ENCODE data around the gene MYH10.
A peak's percentile ranks its signal among the peaks of the same experiment; 100 is the strongest.

The MYH10 gene

DNA sequence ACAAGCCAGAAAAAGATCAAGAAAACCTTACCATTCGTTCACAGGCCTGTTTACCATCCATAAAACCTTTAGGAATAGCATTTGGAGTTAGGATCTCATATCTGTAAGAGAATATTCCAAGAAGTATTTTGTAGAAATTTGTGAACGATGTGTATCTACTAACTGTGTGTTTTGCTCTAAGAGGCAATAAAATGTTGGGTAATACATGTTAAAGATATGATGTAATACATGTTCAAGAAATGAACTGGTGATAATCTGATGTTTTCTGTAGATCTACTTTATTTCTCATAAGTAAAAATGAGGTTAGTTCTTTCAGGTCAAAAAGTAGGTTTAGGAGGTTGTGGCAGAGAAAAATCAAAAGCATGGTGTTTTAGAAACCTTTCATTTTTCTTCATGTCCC lies 111.7 kb downstream of the MYH10 start:
- no peak for DNase-seq
- intact Hi-C loops (cut with DNase I): no loop called here

DNA sequence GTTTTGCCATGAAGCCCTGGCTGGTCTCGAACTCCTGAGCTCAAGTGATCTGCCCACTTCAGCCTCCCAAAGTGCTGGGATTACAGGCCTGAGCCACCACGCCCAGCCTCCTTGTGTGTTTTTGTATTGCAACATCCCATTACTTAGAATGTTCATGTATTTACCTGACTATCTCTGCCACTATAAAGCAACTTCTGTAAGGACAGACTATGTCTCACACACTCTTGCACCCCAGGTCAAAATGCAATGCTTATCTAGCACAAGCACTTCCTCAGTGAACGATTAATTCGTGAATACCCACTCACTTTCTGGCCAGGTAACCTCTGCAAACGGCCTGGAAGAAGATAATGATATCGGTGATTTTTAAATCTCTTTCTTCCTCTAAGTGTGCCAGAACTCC lies 112.2 kb downstream of the MYH10 start:
- intact Hi-C loops (cut with DNase I): no loop called here
- no peak for DNase-seq

- intact Hi-C loops (cut with DNase I): no loop called here
- DNase-seq: peak in 1 of 42 donors; percentile 27
These were observed 115.7 kb downstream of the MYH10 start for GRCh38 chr17:8514801-8515200.

GRCh38 chr17:8506145-8506544 lies 124.4 kb downstream of the MYH10 start:
- intact Hi-C loops (cut with DNase I): no loop called here
- DNase-seq: peak in 1 of 42 donors; percentile 33

GRCh38 chr17:8504460-8505207 lies 125.9 kb downstream of the MYH10 start:
- intact Hi-C loops (cut with DNase I): no loop called here

DNA sequence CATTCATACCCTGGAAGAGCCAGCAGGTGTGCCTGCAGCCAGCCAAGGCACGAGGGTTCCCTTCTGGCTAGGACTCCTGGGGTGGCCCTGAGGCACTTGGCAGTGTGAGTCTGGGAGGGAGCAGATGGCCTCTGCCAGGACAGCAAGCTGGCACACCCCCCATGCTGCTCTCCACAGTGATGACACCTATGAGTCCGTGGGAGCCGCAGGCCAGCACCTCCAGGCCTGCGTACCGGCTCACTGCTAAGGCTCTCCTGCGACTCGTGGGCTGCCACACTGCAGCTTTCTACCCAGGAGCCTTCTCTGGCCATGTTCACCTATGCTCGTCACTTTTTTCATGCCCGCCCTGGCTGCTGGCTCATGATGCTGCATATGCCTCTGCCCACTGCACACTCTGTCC lies 126.7 kb downstream of the MYH10 start:
- peak in 1 of 42 donors; percentile 28 for DNase-seq

More at GRCh38 chr17:8504460-8505207, 125.9 kb downstream of the MYH10 start:
- peak in 1 of 42 donors; percentile 15 for DNase-seq

GRCh38 chr17:8503368-8503767 lies 127.2 kb downstream of the MYH10 start:
- DNase-seq: peak in 1 of 42 donors; percentile 15
- intact Hi-C loops (cut with DNase I): no loop called here

More for the DNA sequence above, 126.7 kb downstream of the MYH10 start:
- intact Hi-C loops (cut with DNase I): no loop called here

DNA sequence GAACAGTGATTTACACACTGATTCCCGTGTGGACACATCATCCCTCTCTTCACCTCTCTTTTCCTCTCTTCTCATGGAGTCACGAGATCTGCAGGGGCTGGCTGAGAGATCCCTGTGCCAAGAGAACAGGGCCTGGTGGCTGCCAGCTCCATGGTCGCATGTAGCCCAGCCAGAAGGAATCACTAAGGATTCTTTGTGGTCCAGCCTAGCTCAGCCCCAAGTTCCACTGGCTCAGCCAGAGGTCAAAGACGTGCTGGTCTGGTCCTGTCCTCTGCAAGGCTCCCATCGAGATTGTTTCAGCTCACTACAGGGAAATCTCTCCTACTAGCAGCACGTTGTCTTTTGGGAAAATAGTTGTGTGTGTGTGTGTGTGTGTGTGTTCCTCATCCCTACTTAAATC lies 128.4 kb downstream of the MYH10 start:
- intact Hi-C loops (cut with DNase I): no loop called here
- DNase-seq: peak in 1 of 42 donors; percentile 32

GRCh38 chr17:8500609-8501008 lies 129.9 kb downstream of the MYH10 start:
- peak in 1 of 42 donors; percentile 1 for DNase-seq
- intact Hi-C loops (cut with DNase I): no loop called here

DNA sequence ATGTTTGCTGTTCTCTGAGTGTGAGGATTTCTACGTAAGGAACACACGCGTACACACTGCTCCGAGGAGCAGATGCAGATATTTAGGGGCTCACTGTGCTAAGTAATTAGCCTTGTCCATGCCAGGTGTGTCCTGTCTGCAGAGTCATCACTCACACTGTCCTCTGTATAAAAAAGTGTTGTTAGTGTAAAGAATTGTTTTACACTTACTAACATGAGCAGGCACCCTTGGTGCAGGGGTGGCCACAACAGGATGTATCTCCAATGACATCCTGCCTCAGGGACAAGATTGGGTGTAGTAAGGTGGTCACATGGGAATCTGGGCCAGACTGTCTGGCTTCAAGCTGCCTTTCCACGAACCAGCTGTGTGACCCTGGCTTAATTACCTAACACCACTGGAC lies 130.9 kb downstream of the MYH10 start:
- intact Hi-C loops (cut with DNase I): no loop called here

GRCh38 chr17:8499171-8499570 lies 131.4 kb downstream of the MYH10 start:
- DNase-seq: peak in 1 of 42 donors; percentile 7
- intact Hi-C loops (cut with DNase I): no loop called here

More for the DNA sequence above, 130.9 kb downstream of the MYH10 start:
- peak in 1 of 42 donors; percentile 8 for DNase-seq

DNA sequence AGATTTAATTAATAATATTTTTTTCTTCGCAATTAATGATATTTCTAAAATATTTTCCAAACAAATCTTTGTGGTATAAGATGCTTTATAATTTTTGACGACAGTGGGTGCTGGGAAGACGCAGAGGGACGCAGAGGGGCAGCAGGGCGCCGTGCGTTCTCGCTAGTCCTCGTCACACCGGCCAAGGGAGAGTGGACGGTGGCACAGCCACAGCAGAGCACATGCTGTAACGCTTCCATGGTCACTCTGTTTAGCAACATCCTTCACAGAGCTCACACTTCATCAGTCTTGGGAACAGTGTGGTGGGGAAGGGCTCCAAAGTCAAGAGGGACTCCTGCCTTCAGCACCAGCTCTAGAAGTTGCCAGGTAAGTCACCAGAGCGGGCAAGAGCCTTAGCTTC lies 134.4 kb downstream of the MYH10 start:
- DNase-seq: peak in 1 of 42 donors; percentile 21
- intact Hi-C loops (cut with DNase I): no loop called here

- peak in 1 of 42 donors; percentile 19 for DNase-seq
- intact Hi-C loops (cut with DNase I): no loop called here
These were observed 135.9 kb downstream of the MYH10 start for GRCh38 chr17:8494506-8495111.

GRCh38 chr17:8494021-8494420 lies 136.5 kb downstream of the MYH10 start:
- intact Hi-C loops (cut with DNase I): no loop called here
- peak in 1 of 42 donors; percentile 34 for DNase-seq

- DNase-seq: peak in 1 of 42 donors; percentile 9
- intact Hi-C loops (cut with DNase I): no loop called here
These were observed 138.4 kb downstream of the MYH10 start for GRCh38 chr17:8492121-8492520.

- intact Hi-C loops (cut with DNase I): no loop called here
- peak in 3 of 42 donors; percentile 9 to 29 (median 13) for DNase-seq
These were observed 140.1 kb downstream of the MYH10 start for GRCh38 chr17:8490256-8491023.

DNA sequence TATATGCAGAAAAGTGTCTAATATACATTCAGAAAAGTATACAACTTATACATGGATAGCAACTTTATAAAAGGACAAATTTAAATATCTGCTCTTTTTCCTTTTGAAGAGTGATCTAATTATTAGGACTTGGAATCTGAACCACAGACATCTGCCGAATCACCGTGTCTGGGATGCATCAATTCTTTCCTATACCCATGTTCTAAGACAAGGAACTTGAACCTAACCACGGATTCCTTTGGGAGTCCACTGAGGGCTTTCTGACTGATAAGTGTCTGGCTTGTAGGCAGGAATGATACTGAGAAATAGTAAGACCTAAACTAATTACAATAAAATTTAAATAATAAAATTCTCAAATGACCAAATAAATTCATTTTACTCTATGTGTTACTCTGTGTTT lies 140.7 kb downstream of the MYH10 start:
- DNase-seq: peak in 1 of 42 donors; percentile 2
- intact Hi-C loops (cut with DNase I): no loop called here

DNA sequence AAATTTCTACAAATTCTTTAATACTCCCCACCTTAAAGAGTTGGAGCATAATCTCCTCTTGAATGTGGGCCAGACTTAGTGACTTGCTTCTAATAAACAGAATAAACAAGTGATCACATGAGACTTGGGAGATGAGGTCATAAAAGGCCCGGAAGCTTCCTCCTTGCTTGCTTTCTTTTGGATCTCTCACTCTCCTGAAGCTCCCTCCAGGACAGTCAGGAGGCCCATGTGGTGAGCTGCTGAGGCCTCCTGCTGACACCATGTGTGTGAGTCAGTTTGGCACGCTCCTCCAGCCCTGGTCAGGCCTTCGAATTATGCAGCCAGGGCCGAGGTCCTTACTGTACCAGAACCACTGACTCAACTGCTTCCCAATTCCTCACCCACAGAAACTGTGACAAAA lies 141.6 kb downstream of the MYH10 start:
- intact Hi-C loops (cut with DNase I): no loop called here
- DNase-seq: peak in 3 of 42 donors; percentile 14 to 27 (median 23)

DNA sequence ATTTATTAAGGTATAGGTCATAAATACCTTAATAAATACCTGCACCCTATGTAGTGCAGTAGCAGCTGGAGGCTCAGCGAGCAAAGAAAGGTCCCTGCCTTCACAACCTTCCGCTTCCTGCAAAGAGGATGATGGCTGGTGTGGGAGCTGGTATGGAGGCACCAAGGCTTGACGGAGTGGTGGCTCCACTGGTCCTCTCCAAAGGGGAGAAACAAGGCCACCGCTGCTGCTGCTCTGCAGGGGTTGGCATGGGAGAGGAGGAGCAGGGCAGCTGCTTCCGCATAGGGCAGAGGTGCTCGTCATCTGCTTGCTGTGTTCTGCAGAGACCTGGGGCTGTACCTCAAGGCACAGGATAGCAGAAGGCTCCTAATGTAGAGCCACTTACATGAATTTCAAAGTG lies 142.0 kb downstream of the MYH10 start:
- intact Hi-C loops (cut with DNase I): no loop called here

DNA sequence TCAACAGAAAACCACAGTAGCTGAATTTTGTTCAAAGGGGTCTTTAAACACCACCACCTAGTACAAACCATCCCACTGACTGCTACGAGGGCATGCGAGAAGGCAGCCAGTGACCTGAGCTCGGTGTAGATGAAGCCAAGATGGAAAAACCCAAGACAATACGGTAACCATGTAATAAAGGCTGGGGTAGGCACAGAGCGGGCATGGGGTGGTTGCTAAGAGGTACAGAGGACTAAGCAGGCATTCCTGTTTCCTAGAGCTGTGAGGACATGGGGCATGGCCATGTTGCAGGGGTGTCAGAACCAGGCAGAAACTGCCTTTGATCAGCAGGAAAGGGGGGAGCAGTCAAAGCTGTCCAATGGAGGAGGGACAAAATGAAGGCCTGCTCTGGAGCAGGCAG lies 142.8 kb downstream of the MYH10 start:
- DNase-seq: peak in 2 of 42 donors; percentile 0 to 18
- intact Hi-C loops (cut with DNase I): no loop called here

More for the DNA sequence above, 142.0 kb downstream of the MYH10 start:
- DNase-seq: peak in 3 of 42 donors; percentile 12 to 25 (median 18)

Data from head of caudate nucleus (tissue), 42 donors.